Mononuclear cell (primary cell): Measurements from ENCODE around the gene NMT2. TPM values are rescaled to one million over a fixed set of nuclear protein-coding genes. Genes with fewer than 3 reads are reported as not detected.

Experiments used
- H3K27me3 ChIP-seq: 2 replicates; pipeline ENCODE4 v1.6.0; 2011; ENCODE audit warnings: low read length, control low read depth; ENCODE audit not compliant: insufficient read depth
- H3K4me1 ChIP-seq: 2 replicates; pipeline ENCODE4 v1.5.1; 2011; ENCODE audit warnings: mild to moderate bottlenecking, low read length, control low read depth; ENCODE audit not compliant: insufficient read depth
- H3K4me3 ChIP-seq: 2 replicates; pipeline ENCODE4 v1.5.1; 2011; ENCODE audit warnings: mild to moderate bottlenecking, low read length, moderate library complexity
- H3K9me3 ChIP-seq: 2 replicates; pipeline ENCODE4 v1.5.1; 2011; ENCODE audit warnings: low read depth, mild to moderate bottlenecking, control low read depth, low read length
- total RNA-seq: library from RNA; depleted of rRNA; stranded (reverse); fragments of >200 nt; gene quantifications from one replicate; pipeline ENCODE4 v1.2.3, GENCODE V29; 2012

Gene NMT2
- total RNA-seq, 1 donor, result 17.1 TPM

- no peak overlapping the region for H3K4me3 ChIP-seq
- no peaks in the 10 kb centered on the region for H3K9me3 ChIP-seq
Measured at GRCh38 chr10:15140698-15141097, 27.8 kb downstream of the NMT2 start.

GRCh38 chr10:15137636-15138035 is 30.9 kb downstream of the NMT2 start:
- H3K27me3 ChIP-seq, result no peaks in the 10 kb centered on the region
- H3K9me3 ChIP-seq, result no peaks in the 10 kb centered on the region
- H3K4me3 ChIP-seq, result no peak overlapping the region
- H3K4me1 ChIP-seq, result peaks cover 14% of the 10 kb centered on the region

More at GRCh38 chr10:15140698-15141097, 27.8 kb downstream of the NMT2 start:
- Histone ChIP-seq H3K27me3 (no peaks in the 10 kb centered on the region), H3K4me1 (peaks cover 14% of the 10 kb centered on the region)

- Histone ChIP-seq H3K9me3 (no peaks in the 10 kb centered on the region), H3K4me3 (no peak overlapping the region), H3K4me1 (peaks cover 10% of the 10 kb centered on the region), H3K27me3 (no peaks in the 10 kb centered on the region)
Measured at GRCh38 chr10:15137036-15137359, 31.5 kb downstream of the NMT2 start.

- Histone ChIP-seq H3K4me3 (no peak overlapping the region), H3K27me3 (no peaks in the 10 kb centered on the region), H3K9me3 (no peaks in the 10 kb centered on the region)
Measured at GRCh38 chr10:15136129-15137035, 32.1 kb downstream of the NMT2 start.

GRCh38 chr10:15131330-15131729 is 37.2 kb downstream of the NMT2 start:
- no peak overlapping the region for H3K4me3 ChIP-seq
- H3K9me3 ChIP-seq, result no peaks in the 10 kb centered on the region
- H3K27me3 ChIP-seq, result no peaks in the 10 kb centered on the region
- H3K4me1 ChIP-seq, result no peaks in the 10 kb centered on the region

More at GRCh38 chr10:15136129-15137035, 32.1 kb downstream of the NMT2 start:
- H3K4me1 ChIP-seq, result peaks cover 10% of the 10 kb centered on the region

GRCh38 chr10:15124908-15125307 is 43.6 kb downstream of the NMT2 start:
- no peaks in the 10 kb centered on the region for H3K4me1 ChIP-seq
- H3K4me3 ChIP-seq, result no peak overlapping the region
- no peaks in the 10 kb centered on the region for H3K27me3 ChIP-seq
- H3K9me3 ChIP-seq, result no peaks in the 10 kb centered on the region

GRCh38 chr10:15124190-15124589 is 44.3 kb downstream of the NMT2 start:
- no peaks in the 10 kb centered on the region for H3K9me3 ChIP-seq
- H3K4me3 ChIP-seq, result no peak overlapping the region
- H3K4me1 ChIP-seq, result no peaks in the 10 kb centered on the region
- no peaks in the 10 kb centered on the region for H3K27me3 ChIP-seq

- no peaks in the 10 kb centered on the region for H3K9me3 ChIP-seq
- H3K4me1 ChIP-seq, result no peaks in the 10 kb centered on the region
- H3K4me3 ChIP-seq, result no peak overlapping the region
- no peaks in the 10 kb centered on the region for H3K27me3 ChIP-seq
Measured at GRCh38 chr10:15123749-15124184, 44.7 kb downstream of the NMT2 start.

GRCh38 chr10:15122477-15123030 is 45.9 kb downstream of the NMT2 start:
- H3K27me3 ChIP-seq, result no peaks in the 10 kb centered on the region
- H3K4me3 ChIP-seq, result no peak overlapping the region
- no peaks in the 10 kb centered on the region for H3K9me3 ChIP-seq
- no peaks in the 10 kb centered on the region for H3K4me1 ChIP-seq

- Histone ChIP-seq H3K9me3 (no peaks in the 10 kb centered on the region), H3K4me1 (no peaks in the 10 kb centered on the region), H3K4me3 (no peak overlapping the region), H3K27me3 (no peaks in the 10 kb centered on the region)
Measured at GRCh38 chr10:15121707-15122106, 46.8 kb downstream of the NMT2 start.

GRCh38 chr10:15120523-15120922 is 48.0 kb downstream of the NMT2 start:
- Histone ChIP-seq H3K9me3 (no peaks in the 10 kb centered on the region), H3K4me1 (no peaks in the 10 kb centered on the region), H3K27me3 (no peaks in the 10 kb centered on the region), H3K4me3 (no peak overlapping the region)

- no peaks in the 10 kb centered on the region for H3K9me3 ChIP-seq
- H3K27me3 ChIP-seq, result no peaks in the 10 kb centered on the region
Measured at GRCh38 chr10:15118615-15119014, 49.9 kb downstream of the NMT2 start.

GRCh38 chr10:15116225-15116624 is 52.3 kb downstream of the NMT2 start:
- no peaks in the 10 kb centered on the region for H3K9me3 ChIP-seq
- no peaks in the 10 kb centered on the region for H3K4me1 ChIP-seq
- H3K4me3 ChIP-seq, result no peak overlapping the region
- no peaks in the 10 kb centered on the region for H3K27me3 ChIP-seq

More at GRCh38 chr10:15118615-15119014, 49.9 kb downstream of the NMT2 start:
- Histone ChIP-seq H3K4me3 (no peak overlapping the region), H3K4me1 (no peaks in the 10 kb centered on the region)

- H3K27me3 ChIP-seq, result no peaks in the 10 kb centered on the region
Measured at GRCh38 chr10:15113766-15114165, 54.7 kb downstream of the NMT2 start.

GRCh38 chr10:15112657-15113056 is 55.8 kb downstream of the NMT2 start:
- H3K4me1 ChIP-seq, result no peaks in the 10 kb centered on the region
- H3K9me3 ChIP-seq, result no peaks in the 10 kb centered on the region
- no peak overlapping the region for H3K4me3 ChIP-seq
- no peaks in the 10 kb centered on the region for H3K27me3 ChIP-seq

More at GRCh38 chr10:15113766-15114165, 54.7 kb downstream of the NMT2 start:
- H3K9me3 ChIP-seq, result no peaks in the 10 kb centered on the region
- H3K4me1 ChIP-seq, result no peaks in the 10 kb centered on the region
- H3K4me3 ChIP-seq, result no peak overlapping the region
